ENCODE measurements around the gene CHIC2. TPM values are rescaled to one million over a fixed set of nuclear protein-coding genes. Genes with fewer than 3 reads are reported as not detected.

The CHIC2 gene
- polyA plus RNA-seq, 1 donor from 2014 or later = 58.5 TPM

- Histone ChIP-seq H4K20me1 (ENCODE audit: insufficient read depth) (no peaks in the 10 kb centered on the region), H3F3A (ENCODE audit: insufficient read depth, low read length, poor library complexity, severe bottlenecking) (peaks cover 4% of the 10 kb centered on the region), H3K27me3 (ENCODE audit: insufficient read depth, low read depth, low read length) (peaks cover 100% of the 10 kb centered on the region), H3K27ac (ENCODE audit: low read length) (no peak overlapping the region), H3K36me3 (ENCODE audit: insufficient read depth, low read length) (no peaks in the 10 kb centered on the region), H2AFZ (ENCODE audit: low read depth, low read length) (no peak overlapping the region), H3K4me3 (ENCODE audit: low read length) (peak overlapping the region; percentile 79), H3K9ac (ENCODE audit: low read length) (no peak overlapping the region), H3K9me2 (ENCODE audit: insufficient read depth, low read length) (no peaks in the 10 kb centered on the region), H3K79me2 (replicated peaks; ENCODE audit: insufficient read depth, low read length) (peaks cover 21% of the 10 kb centered on the region), H3K4me2 (ENCODE audit: low read length) (no peak overlapping the region), H3K9me3 (ENCODE audit: low read length) (no peaks in the 10 kb centered on the region)
- TF ChIP-seq POLR2AphosphoS5 (IDR thresholded peaks at IDR 0.05) (no peak), CTCF (IDR thresholded peaks at IDR 0.05; ENCODE audit: poor library complexity, severe bottlenecking) (no peak), TAF1 (IDR thresholded peaks at IDR 0.05; ENCODE audit: low read depth) (no peak), EZH2 (IDR thresholded peaks at IDR 0.05; ENCODE audit: borderline replicate concordance, insufficient read depth, low read length, poor library complexity, severe bottlenecking) (no peak), MXI1 (conservative IDR thresholded peaks at IDR 0.05; ENCODE audit: poor library complexity, severe bottlenecking) (no peak), SMC3 (conservative IDR thresholded peaks at IDR 0.05; ENCODE audit: poor library complexity) (no peak), EP300 (conservative IDR thresholded peaks at IDR 0.05; ENCODE audit: poor library complexity, severe bottlenecking) (no peak), RAD21 (conservative IDR thresholded peaks at IDR 0.05) (no peak), REST (IDR thresholded peaks at IDR 0.05; ENCODE audit: borderline replicate concordance) (no peak)
Measured at GRCh38 chr4:54099287-54099747, 34.9 kb upstream of the CHIC2 start.

GRCh38 chr4:54098375-54098774 is 34.0 kb upstream of the CHIC2 start:
- Histone ChIP-seq H3K27ac (ENCODE audit: low read length) (no peak overlapping the region), H3K36me3 (ENCODE audit: insufficient read depth, low read length) (no peaks in the 10 kb centered on the region), H3K9me3 (ENCODE audit: low read length) (no peaks in the 10 kb centered on the region), H3K79me2 (replicated peaks; ENCODE audit: insufficient read depth, low read length) (peaks cover 21% of the 10 kb centered on the region), H4K20me1 (ENCODE audit: insufficient read depth) (no peaks in the 10 kb centered on the region), H3K4me2 (ENCODE audit: low read length) (no peak overlapping the region), H3K27me3 (ENCODE audit: insufficient read depth, low read depth, low read length) (peaks cover 100% of the 10 kb centered on the region), H3K4me3 (ENCODE audit: low read length) (no peak overlapping the region), H3K9ac (ENCODE audit: low read length) (no peak overlapping the region), H3F3A (ENCODE audit: insufficient read depth, low read length, poor library complexity, severe bottlenecking) (peaks cover 4% of the 10 kb centered on the region), H3K9me2 (ENCODE audit: insufficient read depth, low read length) (no peaks in the 10 kb centered on the region), H2AFZ (ENCODE audit: low read depth, low read length) (no peak overlapping the region)
- TF ChIP-seq REST (IDR thresholded peaks at IDR 0.05; ENCODE audit: borderline replicate concordance) (no peak), MXI1 (conservative IDR thresholded peaks at IDR 0.05; ENCODE audit: poor library complexity, severe bottlenecking) (no peak), TAF1 (IDR thresholded peaks at IDR 0.05; ENCODE audit: low read depth) (no peak), EP300 (conservative IDR thresholded peaks at IDR 0.05; ENCODE audit: poor library complexity, severe bottlenecking) (no peak), POLR2AphosphoS5 (IDR thresholded peaks at IDR 0.05) (no peak), CTCF (IDR thresholded peaks at IDR 0.05; ENCODE audit: poor library complexity, severe bottlenecking) (no peak), SMC3 (conservative IDR thresholded peaks at IDR 0.05; ENCODE audit: poor library complexity) (no peak), EZH2 (IDR thresholded peaks at IDR 0.05; ENCODE audit: borderline replicate concordance, insufficient read depth, low read length, poor library complexity, severe bottlenecking) (no peak), RAD21 (conservative IDR thresholded peaks at IDR 0.05) (no peak)
